GM21367 (cell line): ENCODE data around the gene PYGO2.
"Not testable (repeated sequence)": the region's sequence is repeated elsewhere in the genome, so short reads cannot be mapped to it uniquely, and the experiment has no call there.

Experiments used
- ATAC-seq: cut with Tn5 transposase; IDR thresholded peaks from one replicate; pipeline ENCODE4 v1.9.1; 2021; ENCODE audit not compliant: unreplicated experiment

The PYGO2 gene

DNA sequence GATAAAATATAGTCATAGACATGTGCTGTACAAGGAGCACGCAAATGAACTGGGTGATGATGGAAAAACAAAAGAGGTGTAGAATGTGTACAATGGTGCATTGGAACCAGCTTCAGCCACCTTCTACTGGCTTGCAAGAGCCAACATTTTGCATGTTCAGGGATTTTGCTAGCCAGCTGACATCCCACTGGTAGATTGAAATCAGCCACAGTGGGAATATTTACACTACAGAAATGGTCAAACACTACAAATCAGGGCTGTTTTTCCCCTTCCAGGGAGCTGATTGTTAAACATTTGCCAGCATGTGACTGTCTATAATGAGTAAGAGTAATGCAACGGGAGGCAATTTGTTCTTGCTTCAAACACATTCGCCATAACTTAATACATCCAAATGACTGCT is 48.3 kb downstream of the PYGO2 start:
- ATAC-seq, result no peak

DNA sequence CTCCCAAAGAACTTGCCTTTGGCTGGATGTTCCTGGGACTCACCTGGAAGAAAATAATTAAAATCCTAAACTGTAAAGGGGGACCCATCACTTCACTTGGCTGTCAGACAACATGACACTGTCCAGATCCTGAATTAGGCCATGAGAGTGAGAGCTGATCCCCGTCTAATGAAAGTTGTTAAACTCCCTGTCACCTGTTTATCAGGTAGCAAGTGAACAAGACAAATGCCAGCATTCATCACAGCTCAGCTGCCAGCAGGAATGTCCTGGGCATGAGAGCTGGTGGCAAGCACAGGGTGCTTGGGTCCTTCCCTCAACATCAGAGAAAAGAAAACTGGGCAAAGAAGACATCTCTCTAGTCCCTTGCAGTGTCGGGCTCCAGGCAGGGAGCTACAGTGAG is 48.8 kb downstream of the PYGO2 start:
- no peak for ATAC-seq

DNA sequence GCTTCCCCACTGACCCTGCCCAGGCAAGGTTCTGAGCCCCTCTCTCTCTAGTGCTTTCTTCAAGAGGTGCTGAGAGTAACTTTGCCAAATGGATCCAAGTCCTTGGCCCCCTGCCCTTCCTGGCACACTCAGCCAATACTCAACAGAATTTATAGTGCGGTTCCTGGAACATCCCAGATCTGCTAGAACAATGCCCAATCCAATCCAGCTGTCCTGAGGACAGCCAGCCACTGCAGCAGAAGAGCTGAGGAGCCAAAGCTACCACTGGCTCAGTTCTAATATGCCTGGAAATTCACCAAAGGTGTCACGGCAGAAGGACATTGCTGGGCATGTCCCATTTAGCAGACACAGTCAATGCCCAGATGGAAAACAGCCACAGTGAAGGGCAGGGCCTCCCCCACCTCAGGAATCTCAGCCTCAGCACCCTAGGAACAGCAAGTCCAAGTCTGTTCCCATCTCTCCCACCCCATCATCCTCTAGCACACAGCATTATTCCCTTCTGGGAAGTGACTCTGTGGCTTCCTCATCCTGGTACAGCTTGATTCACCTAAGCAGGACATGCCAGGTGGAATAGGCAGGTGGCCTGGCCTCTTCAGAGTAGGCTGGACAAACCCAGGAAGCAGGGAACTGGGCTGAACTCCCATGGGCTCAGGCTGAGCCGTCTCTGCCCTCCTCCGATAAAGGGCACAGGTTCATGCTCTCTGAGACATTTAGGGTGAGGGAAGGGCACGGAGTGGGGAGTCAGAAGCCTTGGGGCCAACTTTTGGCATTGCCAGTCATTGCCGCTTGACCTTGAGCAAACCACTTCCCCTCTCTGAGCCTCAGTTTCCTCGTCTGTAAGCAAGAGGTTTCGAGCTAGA is 49.7 kb downstream of the PYGO2 start:
- no peak for ATAC-seq

DNA sequence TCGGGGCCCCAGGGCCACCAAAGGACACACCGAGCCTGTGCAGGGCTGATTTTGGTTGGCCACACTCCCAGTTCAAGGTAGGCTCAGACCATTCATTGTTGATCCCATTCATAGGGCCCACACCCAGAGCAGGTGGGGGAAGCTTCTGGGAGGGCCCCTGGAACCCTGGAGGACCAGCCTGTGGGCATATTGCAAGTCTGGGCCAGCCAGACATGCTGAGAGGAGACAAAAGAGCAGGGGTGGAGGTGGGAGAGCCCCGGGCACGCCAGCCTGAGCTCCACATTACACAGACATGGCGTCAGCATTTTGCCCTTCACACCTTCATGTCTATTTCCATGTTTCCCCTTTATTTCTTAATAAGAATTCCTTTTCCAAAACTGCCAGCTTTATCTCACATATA is 50.7 kb downstream of the PYGO2 start:
- no peak for ATAC-seq

DNA sequence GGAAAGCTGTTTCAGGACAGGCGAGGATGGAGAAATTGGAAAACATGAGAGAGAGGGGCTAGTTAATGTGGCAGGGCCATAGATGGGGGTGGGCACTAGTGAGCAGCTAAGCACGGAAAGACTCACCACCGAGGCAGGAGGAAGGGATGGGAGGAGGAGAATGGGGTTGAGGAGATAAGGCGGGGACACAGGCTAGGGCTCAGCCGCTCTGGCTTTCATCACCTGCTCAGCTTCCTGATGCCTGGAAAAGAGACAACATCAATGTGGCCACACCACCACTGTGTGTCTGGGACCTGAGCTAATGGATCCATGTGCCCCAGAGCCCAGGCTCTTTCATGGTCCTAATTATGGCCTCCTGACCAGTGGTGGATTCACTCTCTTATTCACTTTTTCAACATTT is 52.6 kb downstream of the PYGO2 start:
- no peak for ATAC-seq

DNA sequence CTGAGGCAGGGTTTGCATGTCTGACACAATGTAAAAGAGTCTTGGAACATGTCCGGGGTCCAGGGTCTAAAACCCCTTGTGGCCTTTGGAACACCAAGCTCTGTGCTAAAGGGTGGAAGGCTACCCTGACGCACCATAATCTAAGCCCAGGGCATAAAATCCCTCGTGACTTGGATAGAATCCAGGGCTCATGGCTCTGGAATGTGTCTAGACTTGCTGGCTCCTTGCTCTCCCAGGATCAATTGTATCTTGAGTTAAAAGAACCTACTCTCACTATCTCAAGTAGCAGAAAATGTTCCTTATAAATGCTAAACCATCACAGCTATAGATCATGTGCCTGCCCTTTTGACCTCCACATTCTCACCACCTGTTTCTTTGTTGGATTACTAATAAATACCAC is 53.5 kb downstream of the PYGO2 start:
- not testable (repeated sequence) for ATAC-seq
